Epithelial cell of proximal tubule (primary cell): Measurements from ENCODE around the gene CACNB4. TPM values are rescaled to one million over a fixed set of nuclear protein-coding genes. Genes with fewer than 3 reads are reported as not detected.
"Not testable (repeated sequence)": the region's sequence is repeated elsewhere in the genome, so short reads cannot be mapped to it uniquely, and the experiment has no call there.

Source experiments
- DNase-seq: peaks from one replicate; pipeline ENCODE4 v3.0.0-alpha.2; 2011; ENCODE audit warnings: low read depth
- H3K4me3 ChIP-seq: 2 replicates; pipeline ENCODE4 v1.5.1; 2011; ENCODE audit warnings: low read depth, mild to moderate bottlenecking, low read length
- total RNA-seq: library from RNA; depleted of rRNA; stranded (reverse); fragments of >200 nt; gene quantifications from 2 replicates; pipeline ENCODE4 v1.2.3, GENCODE V29; 2015
- TF ChIP-seq, protein P1 (sequence below): conservative IDR thresholded peaks from 2 replicates; pipeline ENCODE4 v1.5.1; 2012; ENCODE audit warnings: low read depth, mild to moderate bottlenecking, low read length

The CACNB4 gene
- total RNA-seq, 1 donor from 2014 or later = 0.52 TPM

DNA sequence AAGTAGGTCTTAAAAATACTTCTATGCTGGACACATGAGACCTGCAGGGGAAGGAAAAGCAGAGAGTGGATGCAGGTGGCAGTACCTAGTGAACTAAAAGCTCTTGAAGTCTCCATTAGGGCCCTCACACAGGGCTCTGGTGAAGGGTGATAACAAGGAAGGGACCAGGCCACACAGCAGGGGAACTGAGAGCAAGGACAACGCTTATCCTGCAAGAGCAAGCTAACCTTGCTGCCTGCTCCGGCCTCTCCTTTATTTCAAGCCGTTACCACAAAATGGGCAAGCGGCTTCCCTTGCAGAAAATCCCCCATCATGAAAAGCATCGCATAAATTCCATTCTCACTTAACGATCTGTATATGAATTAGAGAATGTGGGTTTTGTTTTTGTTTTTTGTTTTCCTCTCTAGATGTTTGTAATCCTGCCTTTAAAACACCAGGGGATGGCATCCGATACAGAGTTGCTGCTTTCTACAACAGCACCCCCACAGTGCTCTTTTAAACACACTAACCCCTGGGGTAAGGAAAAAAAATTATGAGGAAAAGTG is 64.5 kb downstream of the CACNB4 start:
- no peak overlapping the region for H3K4me3 ChIP-seq
- no peak for DNase-seq
- TF ChIP-seq, protein P1, sequence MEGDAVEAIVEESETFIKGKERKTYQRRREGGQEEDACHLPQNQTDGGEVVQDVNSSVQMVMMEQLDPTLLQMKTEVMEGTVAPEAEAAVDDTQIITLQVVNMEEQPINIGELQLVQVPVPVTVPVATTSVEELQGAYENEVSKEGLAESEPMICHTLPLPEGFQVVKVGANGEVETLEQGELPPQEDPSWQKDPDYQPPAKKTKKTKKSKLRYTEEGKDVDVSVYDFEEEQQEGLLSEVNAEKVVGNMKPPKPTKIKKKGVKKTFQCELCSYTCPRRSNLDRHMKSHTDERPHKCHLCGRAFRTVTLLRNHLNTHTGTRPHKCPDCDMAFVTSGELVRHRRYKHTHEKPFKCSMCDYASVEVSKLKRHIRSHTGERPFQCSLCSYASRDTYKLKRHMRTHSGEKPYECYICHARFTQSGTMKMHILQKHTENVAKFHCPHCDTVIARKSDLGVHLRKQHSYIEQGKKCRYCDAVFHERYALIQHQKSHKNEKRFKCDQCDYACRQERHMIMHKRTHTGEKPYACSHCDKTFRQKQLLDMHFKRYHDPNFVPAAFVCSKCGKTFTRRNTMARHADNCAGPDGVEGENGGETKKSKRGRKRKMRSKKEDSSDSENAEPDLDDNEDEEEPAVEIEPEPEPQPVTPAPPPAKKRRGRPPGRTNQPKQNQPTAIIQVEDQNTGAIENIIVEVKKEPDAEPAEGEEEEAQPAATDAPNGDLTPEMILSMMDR = no peak

- no peak overlapping the region for H3K4me3 ChIP-seq
- DNase-seq = no peak
- TF ChIP-seq, protein P1 = no peak
These were observed 65.6 kb downstream of the CACNB4 start for GRCh38 chr2:152033011-152033925.

DNA sequence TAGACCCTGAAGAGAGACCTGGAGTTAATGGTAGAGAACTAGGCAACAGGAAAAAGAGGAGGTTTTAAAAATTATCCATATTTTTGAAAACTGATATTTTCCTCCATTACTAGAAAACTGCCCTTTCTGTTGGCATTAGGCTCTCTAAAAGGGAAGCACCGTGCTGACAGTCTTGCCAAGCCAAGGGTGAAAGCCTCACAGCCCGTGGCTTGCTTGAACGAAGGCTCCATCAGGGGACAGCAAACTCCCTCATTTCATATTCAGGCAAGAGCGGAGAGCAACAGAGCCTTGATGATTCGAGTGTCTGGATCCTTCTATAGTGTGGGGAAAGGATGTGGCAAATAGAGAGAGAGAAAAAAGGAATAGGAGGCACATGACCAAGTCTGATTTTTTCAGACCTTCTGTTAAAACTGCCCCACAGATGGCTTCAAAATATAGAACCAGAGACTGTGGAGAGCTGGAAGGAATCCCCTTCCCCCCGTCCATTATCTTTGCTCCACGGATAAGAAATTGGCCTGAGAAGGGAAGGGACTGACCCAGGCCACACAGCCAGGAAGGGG is 67.0 kb downstream of the CACNB4 start:
- no peak for DNase-seq
- TF ChIP-seq, protein P1 = no peak
- H3K4me3 ChIP-seq = no peak overlapping the region

GRCh38 chr2:152030596-152031328 is 68.1 kb downstream of the CACNB4 start:
- not testable (repeated sequence) for H3K4me3 ChIP-seq, DNase-seq

GRCh38 chr2:152028182-152028862 is 70.5 kb downstream of the CACNB4 start:
- H3K4me3 ChIP-seq = no peak overlapping the region
- no peak for DNase-seq
- TF ChIP-seq, protein P1 = no peak

DNA sequence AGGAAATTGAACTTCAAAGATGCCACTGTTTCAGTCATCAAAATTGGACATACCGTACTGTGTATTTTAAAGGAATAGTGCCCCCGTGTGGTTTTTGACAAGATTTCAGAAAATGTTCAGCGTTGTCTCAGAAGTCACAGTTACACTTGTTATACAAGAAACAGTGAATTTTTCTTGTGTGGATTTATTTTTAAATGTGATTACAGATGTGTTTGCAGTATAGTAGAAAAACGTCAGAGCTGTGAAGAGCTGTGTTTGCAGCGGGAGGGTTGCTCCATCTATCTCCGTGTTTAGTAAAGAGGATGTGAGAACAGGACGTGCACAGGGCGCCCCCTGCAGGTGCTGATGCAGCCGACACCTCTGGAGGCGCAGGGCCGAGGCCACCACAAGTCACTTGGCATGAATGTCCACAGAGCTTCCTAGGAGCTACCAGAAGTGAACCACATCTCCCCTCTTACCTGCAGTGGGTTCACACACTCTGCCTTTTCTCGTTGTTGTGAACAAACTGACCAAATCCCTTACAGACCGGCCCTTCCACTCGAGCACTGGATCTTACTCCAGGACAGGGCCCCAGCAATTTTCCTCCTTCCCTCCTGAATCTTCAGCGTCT is 73.1 kb downstream of the CACNB4 start:
- peak; percentile 41 for DNase-seq
- peak overlapping the region; percentile 43 for H3K4me3 ChIP-seq
- TF ChIP-seq, protein P1 = peak; percentile 98
